ENCODE measurements around the gene GALNT14. TPM values are rescaled to one million over a fixed set of nuclear protein-coding genes. Genes with fewer than 3 reads are reported as not detected.

The GALNT14 gene
- total and polyA plus RNA-seq, 2 of the 8 experiments (the other 6 are each of a cell fraction or from before 2014, with no cell fraction given), result 13.0 to 13.7 TPM

- no peak overlapping the region for H3K23ac ChIP-seq (ENCODE audit: insufficient read length)
- no peaks in the 10 kb centered on the region for H3K36me3 ChIP-seq (ENCODE audit: control insufficient read depth in 2 of 4, insufficient read depth in 4 of 4, low read length in 3 of 4)
- no peaks in the 10 kb centered on the region for H4K20me1 ChIP-seq (replicated peaks in 1 of 2; ENCODE audit: control insufficient read depth in 1 of 2, insufficient read depth in 2 of 2, low read length in 2 of 2)
- no peaks in the 10 kb centered on the region for H3K79me2 ChIP-seq (ENCODE audit: control insufficient read depth in 1 of 2, insufficient read depth in 2 of 2, low read length in 2 of 2)
- H3K27ac ChIP-seq (ENCODE audit: low read depth, low read length), result no peak overlapping the region
- H3K4ac ChIP-seq (replicated peaks; ENCODE audit: insufficient read length, low read depth, low read length), result no peak overlapping the region
- H2BK120ac ChIP-seq (replicated peaks; ENCODE audit: low read depth, low read length), result no peak overlapping the region
- POLR2A ChIA-PET (ENCODE audit: partially characterized antibody), result no interaction called here
- no peak overlapping the region for H3K18ac ChIP-seq (ENCODE audit: extremely low read depth, low read length)
- DNase-seq (ENCODE audit: low read depth in 1 of 2, low spot score in 2 of 2), result no peak
- H4K5ac ChIP-seq (ENCODE audit: insufficient read length, low read depth, low read length), result no peak overlapping the region
- no peaks in the 10 kb centered on the region; the same call in 1 of the 2 replicates for H3K79me1 ChIP-seq (ENCODE audit: low read depth, low read length)
- H3K23me2 ChIP-seq (ENCODE audit: low read depth, low read length), result no peaks in the 10 kb centered on the region
- no peak overlapping the region; the same call in 1 of the 2 replicates for H4K8ac ChIP-seq (ENCODE audit: extremely low read depth, insufficient read depth, low read length)
- H3K4me3 ChIP-seq (ENCODE audit: extremely low read depth in 1 of 4, insufficient read depth in 2 of 4, low read depth in 3 of 4, low read length in 4 of 4), result no peak overlapping the region
- H3K9ac ChIP-seq (replicated peaks in 1 of 4; ENCODE audit: extremely low read depth in 1 of 4, low read depth in 3 of 4, low read length in 3 of 4), result no peak overlapping the region
- CTCF ChIA-PET (ENCODE audit: partially characterized antibody), result interaction anchor here (0.6 to 2.7 kb wide), 5 partner anchors 10 to 167 kb away, joined by 3 to 5 read pairs (median 3); no protein-coding TSS in a partner anchor
- peaks cover 0 to 6% (median 0%) of the 10 kb centered on the region in 4 experiments; a peak in 2 of 7 replicates for H3K4me1 ChIP-seq (replicated peaks in 1 of 4; ENCODE audit: control insufficient read depth in 3 of 4, insufficient read depth in 4 of 4, low read length in 3 of 4)
- H3K56ac ChIP-seq (replicated peaks; ENCODE audit: insufficient read length, low read depth, low read length), result no peak overlapping the region
- no peaks in the 10 kb centered on the region for H3K27me3 ChIP-seq (replicated peaks in 1 of 4; ENCODE audit: control insufficient read depth in 3 of 4, extremely low read depth in 1 of 4, insufficient read depth in 3 of 4, low read length in 3 of 4)
- H2BK20ac ChIP-seq (ENCODE audit: low read length), result no peak overlapping the region
- H3K14ac ChIP-seq (ENCODE audit: insufficient read length), result no peak overlapping the region
- no peak for FAIRE-seq
- no peaks in the 10 kb centered on the region for H3K9me3 ChIP-seq (ENCODE audit: insufficient read depth in 2 of 2, low read depth in 1 of 2, low read length in 1 of 2)
- WGBS, 2 experiments (ENCODE audit: extremely low coverage in 1 of 2, insufficient coverage in 1 of 2, insufficient read length in 1 of 2, insufficient replicate concordance in 2 of 2, low coverage in 1 of 2, low lambda C conversion rate in 2 of 2, missing lambda C conversion rate in 1 of 2), result 74% methylated on average over 8 of the region's 8 CpGs; no CpG with 5 or more reads in 1 of the 2 experiments
- no peak overlapping the region for H2AFZ ChIP-seq (ENCODE audit: low read length)
- no peak overlapping the region; a peak in 1 of 4 replicates for H3K4me2 ChIP-seq (ENCODE audit: insufficient read depth in 1 of 2, low read depth in 2 of 2, low read length in 2 of 2)
- no peak overlapping the region for H2BK12ac ChIP-seq (ENCODE audit: low read depth, low read length)
- H2BK5ac ChIP-seq (ENCODE audit: low read depth, low read length), result no peak overlapping the region
- no peak overlapping the region for H2AK5ac ChIP-seq (ENCODE audit: low read depth, low read length)
- H4K91ac ChIP-seq (replicated peaks; ENCODE audit: insufficient read length, low read length), result no peak overlapping the region
- no peak overlapping the region for H2BK15ac ChIP-seq (ENCODE audit: low read length)
- TF ChIP-seq RFX5 (IDR thresholded peaks at IDR 0.05; ENCODE audit: borderline replicate concordance, low read depth, low read length) (no peak), SIN3A (conservative IDR thresholded peaks at IDR 0.05 in 1 of 2, IDR thresholded peaks at IDR 0.05 in 1 of 2; ENCODE audit: low read depth in 1 of 2, low read length in 2 of 2) (no peak), CBX5 (IDR thresholded peaks at IDR 0.05; ENCODE audit: low read depth, low read length) (no peak), SP2 (IDR thresholded peaks at IDR 0.05; ENCODE audit: low read length) (no peak), FOSL1 (IDR thresholded peaks at IDR 0.05; ENCODE audit: insufficient read depth, low read depth, low read length) (no peak), NANOG (IDR thresholded peaks at IDR 0.05; ENCODE audit: insufficient read depth, low read depth, low read length, poor library complexity, severe bottlenecking) (no peak), KDM1A (IDR thresholded peaks at IDR 0.05; ENCODE audit: borderline replicate concordance, low read length) (no peak), BCL11A (IDR thresholded peaks at IDR 0.05; ENCODE audit: low read depth in 2 of 2, low read length in 2 of 2) (no peak), GABPA (IDR thresholded peaks at IDR 0.05; ENCODE audit: borderline replicate concordance, insufficient read depth, low read length) (no peak), SAP30 (IDR thresholded peaks at IDR 0.05; ENCODE audit: insufficient read depth, insufficient replicate concordance, low read length) (no peak), RNF2 (IDR thresholded peaks at IDR 0.05; ENCODE audit: borderline replicate concordance, low read depth, low read length, missing control alignments, poor library complexity, severe bottlenecking) (no peak)
- TF ChIP-seq, protein P1, sequence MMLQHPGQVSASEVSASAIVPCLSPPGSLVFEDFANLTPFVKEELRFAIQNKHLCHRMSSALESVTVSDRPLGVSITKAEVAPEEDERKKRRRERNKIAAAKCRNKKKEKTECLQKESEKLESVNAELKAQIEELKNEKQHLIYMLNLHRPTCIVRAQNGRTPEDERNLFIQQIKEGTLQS (IDR thresholded peaks at IDR 0.05; ENCODE audit: insufficient read depth, low read depth, low read length), result no peak
Observed at GRCh38 chr2:31028417-31028816, 109.8 kb downstream of the GALNT14 start.

Data from H1 (cell line).